ENCODE data around the gene ALKBH8. TPM values are rescaled to one million over a fixed set of nuclear protein-coding genes. Genes with fewer than 3 reads are reported as not detected.

Gene ALKBH8
- polyA plus RNA-seq, 1 experiment = 7.3 TPM

DNA sequence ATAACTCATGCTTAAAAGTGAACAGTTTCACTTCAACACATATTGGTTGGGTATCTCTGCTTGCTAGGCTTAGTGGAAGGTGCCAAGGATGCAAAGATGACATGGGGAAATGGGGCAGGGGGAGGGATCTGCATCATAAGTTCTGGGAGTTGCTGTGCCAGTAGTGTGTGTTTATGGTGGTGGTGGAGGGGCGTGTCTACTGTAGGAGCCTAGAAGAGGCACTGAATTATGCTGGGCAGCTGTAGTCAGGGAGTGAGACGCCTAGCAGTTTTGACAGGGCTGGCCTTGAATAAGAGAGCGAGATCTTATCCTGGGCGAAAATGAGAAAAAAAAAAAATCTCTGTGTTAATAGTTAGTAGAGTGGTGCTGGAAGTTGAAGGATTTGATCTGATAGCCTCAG is 28.4 kb upstream of the ALKBH8 start:
- TF ChIP-seq, protein P1, sequence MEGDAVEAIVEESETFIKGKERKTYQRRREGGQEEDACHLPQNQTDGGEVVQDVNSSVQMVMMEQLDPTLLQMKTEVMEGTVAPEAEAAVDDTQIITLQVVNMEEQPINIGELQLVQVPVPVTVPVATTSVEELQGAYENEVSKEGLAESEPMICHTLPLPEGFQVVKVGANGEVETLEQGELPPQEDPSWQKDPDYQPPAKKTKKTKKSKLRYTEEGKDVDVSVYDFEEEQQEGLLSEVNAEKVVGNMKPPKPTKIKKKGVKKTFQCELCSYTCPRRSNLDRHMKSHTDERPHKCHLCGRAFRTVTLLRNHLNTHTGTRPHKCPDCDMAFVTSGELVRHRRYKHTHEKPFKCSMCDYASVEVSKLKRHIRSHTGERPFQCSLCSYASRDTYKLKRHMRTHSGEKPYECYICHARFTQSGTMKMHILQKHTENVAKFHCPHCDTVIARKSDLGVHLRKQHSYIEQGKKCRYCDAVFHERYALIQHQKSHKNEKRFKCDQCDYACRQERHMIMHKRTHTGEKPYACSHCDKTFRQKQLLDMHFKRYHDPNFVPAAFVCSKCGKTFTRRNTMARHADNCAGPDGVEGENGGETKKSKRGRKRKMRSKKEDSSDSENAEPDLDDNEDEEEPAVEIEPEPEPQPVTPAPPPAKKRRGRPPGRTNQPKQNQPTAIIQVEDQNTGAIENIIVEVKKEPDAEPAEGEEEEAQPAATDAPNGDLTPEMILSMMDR (IDR thresholded peaks at IDR 0.05; ENCODE audit: low read depth, low read length) = no peak
- no peak overlapping the region for H3K27ac ChIP-seq (ENCODE audit: low read depth, low read length)
- no peak for DNase-seq (ENCODE audit: low read depth, low spot score)
- peaks cover 42% of the 10 kb centered on the region for H3K27me3 ChIP-seq (ENCODE audit: control insufficient read depth, insufficient read depth, low read length)
- H3K4me3 ChIP-seq (ENCODE audit: low read depth, low read length) = no peak overlapping the region
- POLR2A ChIA-PET = no interaction called here
- no peaks in the 10 kb centered on the region; the same call in 1 of the 2 replicates for H3K9me3 ChIP-seq (ENCODE audit: control insufficient read depth, insufficient read depth, low read length)
- CTCF ChIA-PET = interaction anchor here (0.6 to 1.1 kb wide), 3 partner anchors 17 to 95 kb away, joined by 3 read pairs; no protein-coding TSS in a partner anchor

DNA sequence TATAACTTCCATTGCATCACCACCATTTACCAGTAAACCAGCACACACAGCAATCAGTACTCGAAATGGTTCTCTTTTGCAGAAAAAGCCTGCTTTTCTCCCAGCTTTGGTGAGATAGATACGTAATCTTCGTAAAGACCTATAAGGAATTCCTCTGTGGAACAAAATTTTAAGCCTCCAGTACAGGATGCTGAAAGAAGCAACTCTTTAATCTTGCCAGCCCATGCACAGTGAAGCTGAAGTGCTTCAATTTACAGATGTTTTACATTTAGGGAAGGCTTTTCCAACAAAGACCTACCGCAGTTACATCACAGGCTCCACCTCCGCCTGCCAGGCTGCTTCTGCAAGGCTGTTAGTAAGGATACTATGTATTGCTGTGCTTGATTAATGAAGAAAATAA is 27.3 kb upstream of the ALKBH8 start:
- DNase-seq (ENCODE audit: low read depth, low spot score) = no peak
- H3K4me3 ChIP-seq (ENCODE audit: low read depth, low read length) = no peak overlapping the region
- peaks cover 40% of the 10 kb centered on the region for H3K27me3 ChIP-seq (ENCODE audit: control insufficient read depth, insufficient read depth, low read length)
- POLR2A ChIA-PET = no interaction called here
- no peaks in the 10 kb centered on the region; the same call in 1 of the 2 replicates for H3K9me3 ChIP-seq (ENCODE audit: control insufficient read depth, insufficient read depth, low read length)
- H3K27ac ChIP-seq (ENCODE audit: low read depth, low read length) = no peak overlapping the region
- TF ChIP-seq, protein P1 (IDR thresholded peaks at IDR 0.05; ENCODE audit: low read depth, low read length) = no peak
- CTCF ChIA-PET = no interaction called here

DNA sequence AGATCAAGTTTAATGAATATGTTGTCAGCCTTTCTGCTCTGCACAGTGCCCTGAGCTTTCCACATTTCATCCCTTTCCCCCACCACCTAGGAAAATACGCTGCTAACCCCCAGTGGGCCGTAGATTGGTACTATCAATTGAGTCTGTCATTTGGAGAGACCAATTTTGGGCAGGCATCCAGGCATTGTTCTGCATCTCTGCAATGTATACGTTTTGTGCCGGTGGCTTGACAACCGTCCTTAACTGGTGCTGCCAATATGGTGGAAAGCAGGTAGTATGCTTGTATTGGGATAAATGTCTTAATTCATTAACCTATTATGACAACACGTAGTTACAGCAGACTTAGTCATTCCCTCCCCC is 26.7 kb upstream of the ALKBH8 start:
- peaks cover 40% of the 10 kb centered on the region for H3K27me3 ChIP-seq (ENCODE audit: control insufficient read depth, insufficient read depth, low read length)
- H3K27ac ChIP-seq (ENCODE audit: low read depth, low read length) = no peak overlapping the region
- TF ChIP-seq, protein P1 (IDR thresholded peaks at IDR 0.05; ENCODE audit: low read depth, low read length) = no peak
- no peak for DNase-seq (ENCODE audit: low read depth, low spot score)
- no peak overlapping the region for H3K4me3 ChIP-seq (ENCODE audit: low read depth, low read length)
- ChIA-PET POLR2A (no interaction called here), CTCF (interaction anchor here (1.0 kb wide), 1 partner anchor 97 kb away, joined by 3 read pairs; no protein-coding TSS in a partner anchor)
- no peaks in the 10 kb centered on the region; the same call in 1 of the 2 replicates for H3K9me3 ChIP-seq (ENCODE audit: control insufficient read depth, insufficient read depth, low read length)

DNA sequence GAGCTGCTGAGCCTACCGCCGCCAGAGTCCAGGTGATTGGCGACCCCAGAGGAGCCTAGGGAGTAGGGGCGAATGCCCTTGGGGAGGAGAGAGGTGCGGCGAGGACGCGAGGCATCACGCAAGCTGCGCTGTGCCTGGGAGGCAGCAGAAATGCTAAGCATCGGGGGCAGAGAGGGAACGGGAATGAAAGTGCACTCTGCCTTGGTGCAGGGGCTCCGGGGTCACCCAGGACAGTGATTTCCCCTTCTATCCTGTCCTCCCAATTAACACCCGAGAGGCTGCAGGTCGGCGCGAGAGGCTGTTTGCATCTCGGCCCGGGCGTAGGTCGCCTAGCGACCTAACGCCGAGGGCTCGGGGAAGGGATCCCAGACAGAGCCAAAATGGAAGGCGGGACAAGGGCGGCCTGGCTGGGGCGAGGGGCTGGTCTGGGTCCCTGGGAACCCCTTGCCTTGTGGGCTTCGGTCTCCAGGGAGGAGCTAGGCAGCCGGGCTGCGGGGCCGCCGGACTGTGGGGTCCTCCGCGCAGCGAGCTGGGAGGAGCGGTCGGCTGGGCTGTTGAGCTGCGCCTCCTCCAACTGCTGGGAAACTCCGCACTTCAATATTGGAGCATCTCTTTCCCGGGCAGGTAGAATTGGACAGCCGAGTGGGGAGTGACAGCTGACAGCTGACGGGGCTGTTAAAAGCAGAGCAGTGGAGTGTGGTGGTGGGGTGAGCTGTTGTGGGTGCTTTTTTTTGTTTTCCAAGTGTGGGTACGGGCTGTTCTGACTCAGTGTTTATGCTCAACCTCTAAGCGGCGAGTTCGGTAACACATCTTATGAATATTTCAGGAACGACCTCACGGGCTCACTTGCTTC is 26.1 kb upstream of the ALKBH8 start:
- H3K27ac ChIP-seq (ENCODE audit: low read depth, low read length) = no peak overlapping the region
- ChIA-PET CTCF (interaction anchor here (1.0 kb wide), 1 partner anchor 98 kb away, joined by 3 read pairs; no protein-coding TSS in a partner anchor), POLR2A (no interaction called here)
- TF ChIP-seq, protein P1 (IDR thresholded peaks at IDR 0.05; ENCODE audit: low read depth, low read length) = no peak
- peak overlapping the region; percentile 75 for H3K4me3 ChIP-seq (ENCODE audit: low read depth, low read length)
- no peak for DNase-seq (ENCODE audit: low read depth, low spot score)
- peaks cover 40% of the 10 kb centered on the region for H3K27me3 ChIP-seq (ENCODE audit: control insufficient read depth, insufficient read depth, low read length)
- H3K9me3 ChIP-seq (ENCODE audit: control insufficient read depth, insufficient read depth, low read length) = no peaks in the 10 kb centered on the region; the same call in 1 of the 2 replicates
